Hepatocyte (in vitro differentiated cells): ENCODE results near the gene HDAC8.

Experiments
- CTCF ChIP-seq: fragments of 200-600 bp; sonication (generic); IDR thresholded peaks from 2 replicates; pipeline ENCODE4 v1.5.1; 2016; ENCODE audit warnings: antibody characterized with exemption, mild to moderate bottlenecking; ENCODE audit not compliant: poor library complexity
- EZH2 ChIP-seq: fragments of 200-600 bp; sonication (generic); IDR thresholded peaks from 2 replicates; pipeline ENCODE4 v1.6.1; 2016; ENCODE audit warnings: antibody characterized with exemption, mild to moderate bottlenecking, borderline replicate concordance
- EZH2phosphoT487 ChIP-seq: fragments of 200-600 bp; sonication (generic); IDR thresholded peaks from one replicate; pipeline ENCODE4 v1.6.1; 2018; ENCODE audit warnings: antibody characterized with exemption, mild to moderate bottlenecking, low read depth, moderate library complexity; ENCODE audit not compliant: unreplicated experiment, severe bottlenecking

- TF ChIP-seq CTCF (no peak), EZH2 (no peak), EZH2phosphoT487 (no peak)
These were observed 93.8 kb downstream of the HDAC8 start for GRCh38 chrX:72478853-72479252.
